SK-N-SH treated with all-trans-retinoic acid at 6 μM for 48 hours (cell line): ENCODE results near the gene LUC7L.

Experiments used
- ATAC-seq: fragments of 200-7000 bp; cut with Tn5 transposase; 3 replicates; pipeline ENCODE4 v1.9.1; 2020; ENCODE audit warnings: mild to moderate bottlenecking, moderate library complexity
- BACH2 ChIP-seq: fragments of 250-450 bp; sonication (Bioruptor Pico); IDR thresholded peaks from 2 replicates; pipeline ENCODE4 v1.9.0; 2021; ENCODE audit warnings: mild to moderate bottlenecking, borderline replicate concordance
- CSDC2 ChIP-seq: fragments of 250-450 bp; sonication (Bioruptor Pico); IDR thresholded peaks from 2 replicates; pipeline ENCODE4 v1.5.0; 2020; ENCODE audit warnings: mild to moderate bottlenecking, moderate library complexity
- GLIS3 ChIP-seq: fragments of 250-450 bp; sonication (Bioruptor Pico); IDR thresholded peaks from 2 replicates; pipeline ENCODE4 v1.5.0; 2020; ENCODE audit warnings: mild to moderate bottlenecking, moderate library complexity
- OSR1 ChIP-seq: fragments of 250-450 bp; sonication (Bioruptor Pico); IDR thresholded peaks from 2 replicates; pipeline ENCODE4 v1.8.0; 2022; ENCODE audit warnings: moderate library complexity, mild to moderate bottlenecking, inconsistent platforms
- PPARA ChIP-seq: fragments of 250-450 bp; sonication (Bioruptor Pico); IDR thresholded peaks from 2 replicates; pipeline ENCODE4 v1.5.0; 2020; ENCODE audit warnings: mild to moderate bottlenecking, borderline replicate concordance
- RARB ChIP-seq: fragments of 250-450 bp; sonication (Bioruptor Pico); IDR thresholded peaks from 2 replicates; pipeline ENCODE4 v1.8.0; 2021; ENCODE audit warnings: mild to moderate bottlenecking, moderate library complexity
- SNAI2 ChIP-seq: fragments of 250-450 bp; sonication (Bioruptor Pico); IDR thresholded peaks from 2 replicates; pipeline ENCODE4 v1.5.0; 2020; ENCODE audit warnings: mild to moderate bottlenecking, moderate library complexity
- TCF4 ChIP-seq: fragments of 250-450 bp; sonication (Bioruptor Pico); IDR thresholded peaks from 2 replicates; pipeline ENCODE4 v1.8.0; 2021; ENCODE audit warnings: mild to moderate bottlenecking, moderate library complexity, borderline replicate concordance
- TOX ChIP-seq: fragments of 250-450 bp; sonication (Bioruptor Pico); IDR thresholded peaks from 2 replicates; pipeline ENCODE4 v1.8.0; 2021; ENCODE audit warnings: mild to moderate bottlenecking, moderate library complexity, borderline replicate concordance
- TSHZ2 ChIP-seq: fragments of 250-450 bp; sonication (Bioruptor Pico); IDR thresholded peaks from 2 replicates; pipeline ENCODE4 v1.5.0; 2020; ENCODE audit warnings: mild to moderate bottlenecking, moderate library complexity
- ZFP3 ChIP-seq: fragments of 250-450 bp; sonication (Bioruptor Pico); IDR thresholded peaks from 2 replicates; pipeline ENCODE4 v1.5.0; 2020; ENCODE audit warnings: mild to moderate bottlenecking, moderate library complexity
- ZFP30 ChIP-seq: fragments of 450-650 bp; formaldehyde crosslinking; IDR thresholded peaks from 2 replicates; pipeline ENCODE4 v1.5.0; 2022; ENCODE audit warnings: mild to moderate bottlenecking, moderate library complexity
- ZNF565 ChIP-seq: fragments of 450-650 bp; formaldehyde crosslinking; conservative IDR thresholded peaks from 2 replicates; pipeline ENCODE4 v1.5.0; 2020; ENCODE audit warnings: low read depth, mild to moderate bottlenecking, moderate library complexity
- ZNF70 ChIP-seq: fragments of 450-650 bp; formaldehyde crosslinking; IDR thresholded peaks from 2 replicates; pipeline ENCODE4 v1.5.0; 2020; ENCODE audit warnings: mild to moderate bottlenecking, moderate library complexity
- ZNF8 ChIP-seq: fragments of 450-650 bp; formaldehyde crosslinking; IDR thresholded peaks from 2 replicates; pipeline ENCODE4 v1.5.0; 2020; ENCODE audit warnings: mild to moderate bottlenecking, moderate library complexity
- TF ChIP-seq, protein P1 (sequence below): fragments of 250-450 bp; sonication (Bioruptor Pico); IDR thresholded peaks from 2 replicates; pipeline ENCODE4 v1.8.0; 2020; ENCODE audit warnings: mild to moderate bottlenecking, moderate library complexity, borderline replicate concordance
- TF ChIP-seq, protein P2 (sequence below): fragments of 250-450 bp; sonication (Bioruptor Pico); IDR thresholded peaks from 2 replicates; pipeline ENCODE4 v1.5.1; 2020; ENCODE audit warnings: low read depth, mild to moderate bottlenecking, moderate library complexity
- TF ChIP-seq, protein P3 (sequence below): fragments of 250-450 bp; sonication (Bioruptor Pico); IDR thresholded peaks from 2 replicates; pipeline ENCODE4 v1.8.0; 2021; ENCODE audit warnings: low read depth, mild to moderate bottlenecking, moderate library complexity, borderline replicate concordance

The LUC7L gene

DNA sequence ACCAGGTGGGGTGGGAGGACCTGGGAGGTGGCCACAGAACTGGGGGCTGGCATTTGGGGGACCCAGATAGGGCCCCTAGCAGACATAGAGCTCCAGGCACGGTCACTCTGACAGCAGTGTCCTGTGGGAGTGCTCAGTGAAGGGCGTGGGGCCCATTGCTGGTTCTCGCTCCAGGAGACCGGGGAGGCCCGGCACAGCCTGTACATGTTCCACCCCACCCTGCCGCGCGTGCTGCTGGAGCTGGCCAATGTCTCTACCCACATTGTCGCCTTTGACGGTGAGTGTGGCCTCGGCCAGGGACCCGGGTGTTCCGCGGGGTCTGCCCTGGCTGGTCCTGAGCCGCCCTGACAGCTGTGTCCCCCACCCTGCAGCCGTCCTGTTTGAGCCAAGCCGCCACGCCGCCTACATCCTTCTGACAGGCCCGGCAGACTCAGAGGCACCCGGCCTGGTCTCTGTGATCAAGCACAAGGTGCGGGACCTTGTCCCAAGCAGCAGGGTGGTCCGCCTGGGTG lies 35.2 kb upstream of the LUC7L start:
- ATAC-seq = no peak
- TF ChIP-seq TSHZ2 (CRISPR knock-in tag) (no peak), ZNF70 (CRISPR knock-in tag) (no peak), SNAI2 (no peak), ZFP3 (CRISPR knock-in tag) (no peak), CSDC2 (no peak), TOX (CRISPR knock-in tag) (no peak), ZFP30 (no peak), ZNF565 (CRISPR knock-in tag) (no peak), RARB (CRISPR knock-in tag) (no peak), GLIS3 (CRISPR knock-in tag) (no peak), TCF4 (CRISPR knock-in tag) (no peak), BACH2 (CRISPR knock-in tag) (no peak)
- TF ChIP-seq, protein P1, sequence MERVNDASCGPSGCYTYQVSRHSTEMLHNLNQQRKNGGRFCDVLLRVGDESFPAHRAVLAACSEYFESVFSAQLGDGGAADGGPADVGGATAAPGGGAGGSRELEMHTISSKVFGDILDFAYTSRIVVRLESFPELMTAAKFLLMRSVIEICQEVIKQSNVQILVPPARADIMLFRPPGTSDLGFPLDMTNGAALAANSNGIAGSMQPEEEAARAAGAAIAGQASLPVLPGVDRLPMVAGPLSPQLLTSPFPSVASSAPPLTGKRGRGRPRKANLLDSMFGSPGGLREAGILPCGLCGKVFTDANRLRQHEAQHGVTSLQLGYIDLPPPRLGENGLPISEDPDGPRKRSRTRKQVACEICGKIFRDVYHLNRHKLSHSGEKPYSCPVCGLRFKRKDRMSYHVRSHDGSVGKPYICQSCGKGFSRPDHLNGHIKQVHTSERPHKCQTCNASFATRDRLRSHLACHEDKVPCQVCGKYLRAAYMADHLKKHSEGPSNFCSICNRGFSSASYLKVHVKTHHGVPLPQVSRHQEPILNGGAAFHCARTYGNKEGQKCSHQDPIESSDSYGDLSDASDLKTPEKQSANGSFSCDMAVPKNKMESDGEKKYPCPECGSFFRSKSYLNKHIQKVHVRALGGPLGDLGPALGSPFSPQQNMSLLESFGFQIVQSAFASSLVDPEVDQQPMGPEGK (CRISPR knock-in tag) = no peak
- TF ChIP-seq, protein P2, sequence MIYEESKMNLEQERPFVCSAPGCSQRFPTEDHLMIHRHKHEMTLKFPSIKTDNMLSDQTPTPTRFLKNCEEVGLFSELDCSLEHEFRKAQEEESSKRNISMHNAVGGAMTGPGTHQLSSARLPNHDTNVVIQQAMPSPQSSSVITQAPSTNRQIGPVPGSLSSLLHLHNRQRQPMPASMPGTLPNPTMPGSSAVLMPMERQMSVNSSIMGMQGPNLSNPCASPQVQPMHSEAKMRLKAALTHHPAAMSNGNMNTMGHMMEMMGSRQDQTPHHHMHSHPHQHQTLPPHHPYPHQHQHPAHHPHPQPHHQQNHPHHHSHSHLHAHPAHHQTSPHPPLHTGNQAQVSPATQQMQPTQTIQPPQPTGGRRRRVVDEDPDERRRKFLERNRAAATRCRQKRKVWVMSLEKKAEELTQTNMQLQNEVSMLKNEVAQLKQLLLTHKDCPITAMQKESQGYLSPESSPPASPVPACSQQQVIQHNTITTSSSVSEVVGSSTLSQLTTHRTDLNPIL = no peak

DNA sequence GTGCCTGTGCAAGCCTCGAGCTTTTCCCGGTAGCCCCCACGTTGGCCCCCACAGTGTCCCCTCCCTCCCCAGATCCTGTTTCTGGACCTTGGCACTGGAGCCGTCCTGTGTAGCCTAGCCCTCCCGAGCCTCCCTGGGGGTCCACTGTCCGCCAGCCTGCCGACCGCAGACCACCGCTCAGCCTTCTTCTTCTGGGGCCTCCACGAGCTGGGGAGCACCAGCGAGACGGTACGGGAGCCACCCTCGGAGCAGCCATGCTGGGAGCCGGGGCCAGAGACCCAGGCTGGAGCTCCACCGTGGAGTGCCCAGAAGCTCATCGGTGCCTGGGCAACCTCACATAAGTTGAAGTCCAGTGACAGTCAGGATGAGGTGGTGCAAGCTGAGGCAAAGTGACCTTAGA lies 34.7 kb upstream of the LUC7L start:
- TF ChIP-seq PPARA (no peak), ZNF70 (CRISPR knock-in tag) (no peak), ZNF565 (CRISPR knock-in tag) (no peak), TSHZ2 (CRISPR knock-in tag) (no peak), ZNF8 (no peak), RARB (CRISPR knock-in tag) (no peak), TOX (CRISPR knock-in tag) (no peak), ZFP3 (CRISPR knock-in tag) (no peak)
- TF ChIP-seq, protein P3, sequence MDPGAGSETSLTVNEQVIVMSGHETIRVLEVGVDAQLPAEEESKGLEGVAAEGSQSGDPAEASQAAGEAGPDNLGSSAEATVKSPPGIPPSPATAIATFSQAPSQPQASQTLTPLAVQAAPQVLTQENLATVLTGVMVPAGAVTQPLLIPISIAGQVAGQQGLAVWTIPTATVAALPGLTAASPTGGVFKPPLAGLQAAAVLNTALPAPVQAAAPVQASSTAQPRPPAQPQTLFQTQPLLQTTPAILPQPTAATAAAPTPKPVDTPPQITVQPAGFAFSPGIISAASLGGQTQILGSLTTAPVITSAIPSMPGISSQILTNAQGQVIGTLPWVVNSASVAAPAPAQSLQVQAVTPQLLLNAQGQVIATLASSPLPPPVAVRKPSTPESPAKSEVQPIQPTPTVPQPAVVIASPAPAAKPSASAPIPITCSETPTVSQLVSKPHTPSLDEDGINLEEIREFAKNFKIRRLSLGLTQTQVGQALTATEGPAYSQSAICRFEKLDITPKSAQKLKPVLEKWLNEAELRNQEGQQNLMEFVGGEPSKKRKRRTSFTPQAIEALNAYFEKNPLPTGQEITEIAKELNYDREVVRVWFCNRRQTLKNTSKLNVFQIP (CRISPR knock-in tag) = no peak
- no peak for ATAC-seq

DNA sequence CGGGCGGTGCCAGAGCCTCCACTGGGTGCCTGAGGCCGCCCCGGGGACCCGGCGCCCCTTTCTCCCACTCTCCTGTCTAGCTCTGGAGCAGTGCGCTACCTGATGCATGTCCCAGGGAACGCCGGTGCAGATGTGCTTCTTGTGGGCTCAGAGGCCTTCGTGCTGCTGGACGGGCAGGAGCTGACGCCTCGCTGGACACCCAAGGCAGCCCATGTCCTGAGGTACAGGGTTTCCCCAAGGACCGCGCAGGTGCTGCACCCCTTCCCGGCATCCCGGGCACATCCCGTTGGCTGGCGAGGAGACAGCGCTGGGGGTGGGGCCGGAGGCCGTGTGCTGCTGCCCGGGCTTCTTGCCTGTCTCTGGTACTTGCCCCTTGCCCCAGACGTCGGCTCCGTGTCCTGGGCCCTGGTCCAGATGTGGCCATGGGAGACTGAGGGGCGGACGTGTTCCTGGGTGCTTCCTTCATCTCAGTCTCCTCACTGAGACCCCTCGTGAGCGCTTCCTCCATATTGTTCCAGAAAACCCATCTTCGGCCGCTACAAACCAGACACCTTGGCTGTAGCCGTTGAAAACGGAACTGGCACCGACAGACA lies 34.0 kb upstream of the LUC7L start:
- no peak for ATAC-seq
- no peak for TF ChIP-seq ZFP3 (CRISPR knock-in tag)
- TF ChIP-seq OSR1 = no peak
- TF ChIP-seq, protein P1 (CRISPR knock-in tag) = no peak
- no peak for TF ChIP-seq ZNF565 (CRISPR knock-in tag)
- no peak for TF ChIP-seq PPARA
